WTC11 (cell line): Measurements from ENCODE around the gene TMEM184A. TPM values are rescaled to one million over a fixed set of nuclear protein-coding genes. Genes with fewer than 3 reads are reported as not detected.
A peak's percentile ranks its signal among the peaks of the same experiment; 100 is the strongest.

Source experiments
- ATAC-seq: fragments of 200-7000 bp; cut with Tn5 transposase; 2 replicates; pipeline ENCODE4 v1.10.0; 2021; ENCODE audit warnings: mild to moderate bottlenecking, moderate library complexity
- CTCF ChIA-PET: fragments of 300-600 bp; sonication (Branson Sonifier 250); formaldehyde crosslinking; loops from one replicate; lab custom pipeline; 2021; ENCODE audit warnings: antibody characterized with exemption; lab: Charles Lee
- POLR2A ChIA-PET: fragments of 350-600 bp; sonication (Branson Sonifier 250); formaldehyde crosslinking; loops from one replicate; lab custom pipeline; 2021; ENCODE audit warnings: antibody characterized with exemption; lab: Charles Lee
- DNase-seq: peaks from one replicate; pipeline ENCODE4 v3.0.0; 2021; ENCODE audit warnings: low spot score
- H3K27ac Mint-ChIP-seq: 2 replicates; pipeline ENCODE4 v1.8.0; 2021; ENCODE audit warnings: mixed read lengths
- H3K27me3 Mint-ChIP-seq: 2 replicates; pipeline ENCODE4 v1.8.0; 2021; ENCODE audit warnings: low read depth, mild to moderate bottlenecking, moderate library complexity, mixed read lengths
- H3K36me3 Mint-ChIP-seq: 2 replicates; pipeline ENCODE4 v1.8.0; 2021; ENCODE audit warnings: mixed read lengths
- H3K4me1 Mint-ChIP-seq: 2 replicates; pipeline ENCODE4 v1.8.0; 2022; ENCODE audit warnings: mixed read lengths
- H3K4me3 Mint-ChIP-seq: 2 replicates; pipeline ENCODE4 v1.8.0; 2021; ENCODE audit warnings: mild to moderate bottlenecking, moderate library complexity, mixed read lengths
- H3K9me3 Mint-ChIP-seq: 2 replicates; pipeline ENCODE4 v1.8.0; 2021; ENCODE audit warnings: mixed read lengths
- CREM ChIP-seq: sonication (generic); formaldehyde crosslinking; IDR thresholded peaks from 2 replicates; pipeline ENCODE4 v1.8.1; 2022; ENCODE audit warnings: mild to moderate bottlenecking, missing genetic modification reagents, moderate library complexity
- FOXP1 ChIP-seq: sonication (generic); formaldehyde crosslinking; IDR thresholded peaks from 2 replicates; pipeline ENCODE4 v1.8.0; 2022; ENCODE audit warnings: missing genetic modification reagents, mild to moderate bottlenecking, moderate library complexity, borderline replicate concordance
- GTF2I ChIP-seq: fragments of 250-450 bp; sonication (Bioruptor Pico); conservative IDR thresholded peaks from 2 replicates; pipeline ENCODE4 v1.4.0; 2021; ENCODE audit warnings: mild to moderate bottlenecking
- HMGA2 ChIP-seq: fragments of 250-450 bp; sonication (Bioruptor Pico); IDR thresholded peaks from 2 replicates; pipeline ENCODE4 v1.4.0; 2021; ENCODE audit warnings: mild to moderate bottlenecking, moderate library complexity
- JUN ChIP-seq: sonication (generic); formaldehyde crosslinking; IDR thresholded peaks from 2 replicates; pipeline ENCODE4 v1.8.0; 2023; ENCODE audit warnings: mild to moderate bottlenecking, missing genetic modification reagents
- MXD4 ChIP-seq: fragments of 250-450 bp; sonication (Bioruptor Pico); IDR thresholded peaks from 2 replicates; pipeline ENCODE4 v1.8.0; 2021; ENCODE audit warnings: mild to moderate bottlenecking, moderate library complexity, borderline replicate concordance
- NFATC4 ChIP-seq: fragments of 250-450 bp; sonication (Bioruptor Pico); IDR thresholded peaks from 2 replicates; pipeline ENCODE4 v1.9.0; 2021; ENCODE audit warnings: mild to moderate bottlenecking
- NFE2L1 ChIP-seq: sonication (generic); formaldehyde crosslinking; IDR thresholded peaks from 2 replicates; pipeline ENCODE4 v1.8.1; 2023; ENCODE audit warnings: missing genetic modification reagents
- NFYB ChIP-seq: sonication (generic); formaldehyde crosslinking; conservative IDR thresholded peaks from 2 replicates; pipeline ENCODE4 v1.8.0; 2022; ENCODE audit warnings: low read depth, missing genetic modification reagents
- NR1H2 ChIP-seq: sonication (generic); formaldehyde crosslinking; IDR thresholded peaks from 2 replicates; pipeline ENCODE4 v1.9.0; 2021; ENCODE audit warnings: mild to moderate bottlenecking, moderate library complexity, missing genetic modification reagents
- SMAD4 ChIP-seq: sonication (generic); formaldehyde crosslinking; IDR thresholded peaks from 2 replicates; pipeline ENCODE4 v1.8.0; 2022; ENCODE audit warnings: mild to moderate bottlenecking, missing genetic modification reagents
- TEAD4 ChIP-seq: sonication (generic); formaldehyde crosslinking; IDR thresholded peaks from 2 replicates; pipeline ENCODE4 v1.8.0; 2022; ENCODE audit warnings: mild to moderate bottlenecking, missing genetic modification reagents
- ZBTB21 ChIP-seq: sonication (generic); formaldehyde crosslinking; IDR thresholded peaks from 2 replicates; pipeline ENCODE4 v1.8.1; 2023; ENCODE audit warnings: mild to moderate bottlenecking, missing genetic modification reagents, borderline replicate concordance
- ZNF121 ChIP-seq: sonication (generic); formaldehyde crosslinking; IDR thresholded peaks from 2 replicates; pipeline ENCODE4 v1.8.0; 2023; ENCODE audit warnings: missing genetic modification reagents
- ZNF232 ChIP-seq: sonication (generic); formaldehyde crosslinking; IDR thresholded peaks from 2 replicates; pipeline ENCODE4 v1.8.0; 2022; ENCODE audit warnings: mild to moderate bottlenecking, missing genetic modification reagents
- ZNF416 ChIP-seq: fragments of 250-450 bp; sonication (Bioruptor Pico); IDR thresholded peaks from 2 replicates; pipeline ENCODE4 v1.9.0; 2021; ENCODE audit warnings: mild to moderate bottlenecking, inconsistent platforms
- total RNA-seq: library from RNA; stranded (reverse); gene quantifications from 3 replicates; pipeline ENCODE4 v1.2.3, GENCODE V29; 2021
- TF ChIP-seq, protein P1 (sequence below): sonication (generic); formaldehyde crosslinking; conservative IDR thresholded peaks from 2 replicates; pipeline ENCODE4 v1.8.1; 2022; ENCODE audit warnings: mild to moderate bottlenecking, missing genetic modification reagents
- TF ChIP-seq, protein P2 (sequence below): sonication (generic); formaldehyde crosslinking; IDR thresholded peaks from 2 replicates; pipeline ENCODE4 v1.8.0; 2022; ENCODE audit warnings: mild to moderate bottlenecking, missing genetic modification reagents
- TF ChIP-seq, protein P3 (sequence below): sonication (generic); formaldehyde crosslinking; IDR thresholded peaks from 2 replicates; pipeline ENCODE4 v1.8.1; 2023; ENCODE audit warnings: mild to moderate bottlenecking, moderate library complexity, missing genetic modification reagents
- TF ChIP-seq, protein P4 (sequence below): fragments of 250-450 bp; sonication (Bioruptor Pico); IDR thresholded peaks from 2 replicates; pipeline ENCODE4 v1.9.0; 2021; ENCODE audit warnings: mild to moderate bottlenecking
- TF ChIP-seq, protein P5 (sequence below): sonication (generic); formaldehyde crosslinking; IDR thresholded peaks from 2 replicates; pipeline ENCODE4 v1.8.1; 2023; ENCODE audit warnings: mild to moderate bottlenecking, missing genetic modification reagents
- TF ChIP-seq, protein P6 (sequence below): sonication (generic); formaldehyde crosslinking; IDR thresholded peaks from 2 replicates; pipeline ENCODE4 v1.8.0; 2022; ENCODE audit warnings: missing genetic modification reagents
- TF ChIP-seq, protein P7 (sequence below): fragments of 250-450 bp; sonication (Bioruptor Pico); IDR thresholded peaks from 2 replicates; pipeline ENCODE4 v1.9.0; 2021; ENCODE audit warnings: mild to moderate bottlenecking

TMEM184A gene
- total RNA-seq, 1 experiment from 2014 or later, result 1.4 TPM

DNA sequence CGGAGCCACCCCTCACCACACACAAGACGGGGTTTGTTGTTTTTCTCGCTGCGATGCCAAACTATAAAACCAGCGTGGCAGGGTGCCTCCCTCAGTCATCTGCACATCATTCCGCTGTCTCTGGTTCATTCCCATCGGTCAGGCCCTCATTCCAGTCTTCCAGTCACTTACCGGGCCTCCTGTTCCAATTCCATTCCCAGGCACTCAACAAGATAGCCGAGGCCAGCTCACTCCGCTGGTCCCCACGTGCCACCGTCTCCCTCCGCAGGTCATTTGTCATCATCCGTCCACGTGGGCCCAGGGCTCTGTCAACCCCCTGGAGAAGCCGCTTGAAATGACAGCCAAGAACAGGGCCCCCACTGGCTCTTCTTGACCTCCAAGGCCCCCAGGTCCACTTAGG lies 6.1 kb upstream of the TMEM184A start:
- DNase-seq (no peak), ATAC-seq (no peak)
- Mint-ChIP-seq H3K4me1 (peaks cover 4% of the 10 kb centered on the region), H3K27ac (peak overlapping the region; percentile 88), H3K27me3 (no peaks in the 10 kb centered on the region), H3K4me3 (no peak overlapping the region), H3K36me3 (peaks cover 4% of the 10 kb centered on the region; the same call in 1 of the 2 replicates), H3K9me3 (no peaks in the 10 kb centered on the region)
- CTCF ChIA-PET, result no interaction called here
- POLR2A ChIA-PET, result no interaction called here
- no peak for TF ChIP-seq ZNF416 (CRISPR knock-in tag)
- no peak for TF ChIP-seq MXD4 (CRISPR knock-in tag)
- no peak for TF ChIP-seq ZNF232 (CRISPR knock-in tag)
- no peak for TF ChIP-seq ZBTB21 (CRISPR knock-in tag)
- TF ChIP-seq, protein P1, sequence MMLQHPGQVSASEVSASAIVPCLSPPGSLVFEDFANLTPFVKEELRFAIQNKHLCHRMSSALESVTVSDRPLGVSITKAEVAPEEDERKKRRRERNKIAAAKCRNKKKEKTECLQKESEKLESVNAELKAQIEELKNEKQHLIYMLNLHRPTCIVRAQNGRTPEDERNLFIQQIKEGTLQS, result no peak
- TF ChIP-seq JUN, result no peak
- TF ChIP-seq ZNF121 (CRISPR knock-in tag), result no peak

DNA sequence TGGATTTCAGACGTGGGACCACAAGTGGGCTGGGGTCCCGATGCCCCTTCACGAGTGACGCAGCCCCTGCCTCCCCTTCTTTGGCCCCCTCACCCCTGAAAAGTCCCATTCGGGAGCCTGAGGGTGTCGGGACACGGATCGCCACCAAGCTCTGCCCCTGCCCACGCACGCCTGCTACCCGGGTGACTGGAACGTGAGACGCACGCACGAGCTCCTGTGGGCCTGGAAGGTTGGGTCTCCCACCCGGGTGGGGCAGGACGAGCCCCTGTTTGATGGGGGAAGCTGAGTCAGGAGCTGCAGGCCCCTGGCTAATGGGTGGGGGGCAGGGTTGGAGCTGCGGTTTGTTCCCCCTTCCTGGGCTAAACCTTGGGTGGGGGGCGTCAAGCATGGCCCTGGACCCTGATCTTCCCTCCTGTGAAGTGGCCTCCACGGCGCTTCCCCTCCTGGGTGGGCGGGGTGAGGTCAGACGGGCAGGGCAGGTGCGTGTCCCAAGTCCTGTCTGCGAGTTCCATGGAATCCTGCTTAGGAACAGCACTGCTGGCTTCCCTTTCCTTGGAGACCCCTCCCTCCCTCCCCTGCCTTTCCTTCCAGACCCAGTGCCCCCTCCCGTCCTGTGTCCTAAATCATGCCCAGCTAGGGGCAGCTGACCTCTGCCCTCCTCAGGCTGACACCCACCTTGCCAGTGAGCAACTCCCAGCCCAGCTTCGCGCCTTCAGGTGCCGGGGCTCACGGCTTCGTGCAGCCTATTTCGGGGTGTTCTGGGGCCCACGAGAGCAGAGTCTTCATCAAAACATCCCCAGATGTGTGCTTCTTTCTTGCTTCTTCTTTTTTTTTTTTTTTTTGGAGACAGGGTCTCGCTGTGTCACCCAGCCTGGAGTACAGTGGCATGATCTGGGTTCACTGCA lies 5.3 kb upstream of the TMEM184A start:
- ChIA-PET CTCF (no interaction called here), POLR2A (interaction anchor here (0.7 kb wide), 1 partner anchor 14 kb away, joined by 5 read pairs; no protein-coding TSS in a partner anchor)
- Mint-ChIP-seq H3K4me3 (no peak overlapping the region), H3K27me3 (no peaks in the 10 kb centered on the region), H3K27ac (0 out of 2 replicates have a peak overlapping the region, but pooled peaks have one; percentile 41), H3K9me3 (no peaks in the 10 kb centered on the region), H3K4me1 (no peaks in the 10 kb centered on the region), H3K36me3 (no peaks in the 10 kb centered on the region)
- no peak for TF ChIP-seq HMGA2 (CRISPR knock-in tag)
- TF ChIP-seq FOXP1 (CRISPR knock-in tag), result no peak
- no peak for TF ChIP-seq SMAD4
- no peak for TF ChIP-seq NR1H2 (CRISPR knock-in tag)
- no peak for TF ChIP-seq GTF2I (CRISPR knock-in tag)
- no peak for TF ChIP-seq NFE2L1 (CRISPR knock-in tag)
- TF ChIP-seq, protein P2, sequence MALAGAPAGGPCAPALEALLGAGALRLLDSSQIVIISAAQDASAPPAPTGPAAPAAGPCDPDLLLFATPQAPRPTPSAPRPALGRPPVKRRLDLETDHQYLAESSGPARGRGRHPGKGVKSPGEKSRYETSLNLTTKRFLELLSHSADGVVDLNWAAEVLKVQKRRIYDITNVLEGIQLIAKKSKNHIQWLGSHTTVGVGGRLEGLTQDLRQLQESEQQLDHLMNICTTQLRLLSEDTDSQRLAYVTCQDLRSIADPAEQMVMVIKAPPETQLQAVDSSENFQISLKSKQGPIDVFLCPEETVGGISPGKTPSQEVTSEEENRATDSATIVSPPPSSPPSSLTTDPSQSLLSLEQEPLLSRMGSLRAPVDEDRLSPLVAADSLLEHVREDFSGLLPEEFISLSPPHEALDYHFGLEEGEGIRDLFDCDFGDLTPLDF (CRISPR knock-in tag), result no peak
- TF ChIP-seq, protein P3, sequence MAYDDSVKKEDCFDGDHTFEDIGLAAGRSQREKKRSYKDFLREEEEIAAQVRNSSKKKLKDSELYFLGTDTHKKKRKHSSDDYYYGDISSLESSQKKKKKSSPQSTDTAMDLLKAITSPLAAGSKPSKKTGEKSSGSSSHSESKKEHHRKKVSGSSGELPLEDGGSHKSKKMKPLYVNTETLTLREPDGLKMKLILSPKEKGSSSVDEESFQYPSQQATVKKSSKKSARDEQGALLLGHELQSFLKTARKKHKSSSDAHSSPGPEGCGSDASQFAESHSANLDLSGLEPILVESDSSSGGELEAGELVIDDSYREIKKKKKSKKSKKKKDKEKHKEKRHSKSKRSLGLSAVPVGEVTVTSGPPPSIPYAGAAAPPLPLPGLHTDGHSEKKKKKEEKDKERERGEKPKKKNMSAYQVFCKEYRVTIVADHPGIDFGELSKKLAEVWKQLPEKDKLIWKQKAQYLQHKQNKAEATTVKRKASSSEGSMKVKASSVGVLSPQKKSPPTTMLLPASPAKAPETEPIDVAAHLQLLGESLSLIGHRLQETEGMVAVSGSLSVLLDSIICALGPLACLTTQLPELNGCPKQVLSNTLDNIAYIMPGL (CRISPR knock-in tag), result no peak
- TF ChIP-seq, protein P4, sequence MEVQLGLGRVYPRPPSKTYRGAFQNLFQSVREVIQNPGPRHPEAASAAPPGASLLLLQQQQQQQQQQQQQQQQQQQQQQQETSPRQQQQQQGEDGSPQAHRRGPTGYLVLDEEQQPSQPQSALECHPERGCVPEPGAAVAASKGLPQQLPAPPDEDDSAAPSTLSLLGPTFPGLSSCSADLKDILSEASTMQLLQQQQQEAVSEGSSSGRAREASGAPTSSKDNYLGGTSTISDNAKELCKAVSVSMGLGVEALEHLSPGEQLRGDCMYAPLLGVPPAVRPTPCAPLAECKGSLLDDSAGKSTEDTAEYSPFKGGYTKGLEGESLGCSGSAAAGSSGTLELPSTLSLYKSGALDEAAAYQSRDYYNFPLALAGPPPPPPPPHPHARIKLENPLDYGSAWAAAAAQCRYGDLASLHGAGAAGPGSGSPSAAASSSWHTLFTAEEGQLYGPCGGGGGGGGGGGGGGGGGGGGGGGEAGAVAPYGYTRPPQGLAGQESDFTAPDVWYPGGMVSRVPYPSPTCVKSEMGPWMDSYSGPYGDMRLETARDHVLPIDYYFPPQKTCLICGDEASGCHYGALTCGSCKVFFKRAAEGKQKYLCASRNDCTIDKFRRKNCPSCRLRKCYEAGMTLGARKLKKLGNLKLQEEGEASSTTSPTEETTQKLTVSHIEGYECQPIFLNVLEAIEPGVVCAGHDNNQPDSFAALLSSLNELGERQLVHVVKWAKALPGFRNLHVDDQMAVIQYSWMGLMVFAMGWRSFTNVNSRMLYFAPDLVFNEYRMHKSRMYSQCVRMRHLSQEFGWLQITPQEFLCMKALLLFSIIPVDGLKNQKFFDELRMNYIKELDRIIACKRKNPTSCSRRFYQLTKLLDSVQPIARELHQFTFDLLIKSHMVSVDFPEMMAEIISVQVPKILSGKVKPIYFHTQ (CRISPR knock-in tag), result no peak
- TF ChIP-seq ZBTB21 (CRISPR knock-in tag), result no peak
- no peak for TF ChIP-seq NFATC4 (CRISPR knock-in tag)
- TF ChIP-seq, protein P5, sequence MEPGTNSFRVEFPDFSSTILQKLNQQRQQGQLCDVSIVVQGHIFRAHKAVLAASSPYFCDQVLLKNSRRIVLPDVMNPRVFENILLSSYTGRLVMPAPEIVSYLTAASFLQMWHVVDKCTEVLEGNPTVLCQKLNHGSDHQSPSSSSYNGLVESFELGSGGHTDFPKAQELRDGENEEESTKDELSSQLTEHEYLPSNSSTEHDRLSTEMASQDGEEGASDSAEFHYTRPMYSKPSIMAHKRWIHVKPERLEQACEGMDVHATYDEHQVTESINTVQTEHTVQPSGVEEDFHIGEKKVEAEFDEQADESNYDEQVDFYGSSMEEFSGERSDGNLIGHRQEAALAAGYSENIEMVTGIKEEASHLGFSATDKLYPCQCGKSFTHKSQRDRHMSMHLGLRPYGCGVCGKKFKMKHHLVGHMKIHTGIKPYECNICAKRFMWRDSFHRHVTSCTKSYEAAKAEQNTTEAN (CRISPR knock-in tag), result no peak
- TF ChIP-seq ZNF121 (CRISPR knock-in tag), result no peak
- TF ChIP-seq CREM (CRISPR knock-in tag), result no peak
- TF ChIP-seq, protein P6, sequence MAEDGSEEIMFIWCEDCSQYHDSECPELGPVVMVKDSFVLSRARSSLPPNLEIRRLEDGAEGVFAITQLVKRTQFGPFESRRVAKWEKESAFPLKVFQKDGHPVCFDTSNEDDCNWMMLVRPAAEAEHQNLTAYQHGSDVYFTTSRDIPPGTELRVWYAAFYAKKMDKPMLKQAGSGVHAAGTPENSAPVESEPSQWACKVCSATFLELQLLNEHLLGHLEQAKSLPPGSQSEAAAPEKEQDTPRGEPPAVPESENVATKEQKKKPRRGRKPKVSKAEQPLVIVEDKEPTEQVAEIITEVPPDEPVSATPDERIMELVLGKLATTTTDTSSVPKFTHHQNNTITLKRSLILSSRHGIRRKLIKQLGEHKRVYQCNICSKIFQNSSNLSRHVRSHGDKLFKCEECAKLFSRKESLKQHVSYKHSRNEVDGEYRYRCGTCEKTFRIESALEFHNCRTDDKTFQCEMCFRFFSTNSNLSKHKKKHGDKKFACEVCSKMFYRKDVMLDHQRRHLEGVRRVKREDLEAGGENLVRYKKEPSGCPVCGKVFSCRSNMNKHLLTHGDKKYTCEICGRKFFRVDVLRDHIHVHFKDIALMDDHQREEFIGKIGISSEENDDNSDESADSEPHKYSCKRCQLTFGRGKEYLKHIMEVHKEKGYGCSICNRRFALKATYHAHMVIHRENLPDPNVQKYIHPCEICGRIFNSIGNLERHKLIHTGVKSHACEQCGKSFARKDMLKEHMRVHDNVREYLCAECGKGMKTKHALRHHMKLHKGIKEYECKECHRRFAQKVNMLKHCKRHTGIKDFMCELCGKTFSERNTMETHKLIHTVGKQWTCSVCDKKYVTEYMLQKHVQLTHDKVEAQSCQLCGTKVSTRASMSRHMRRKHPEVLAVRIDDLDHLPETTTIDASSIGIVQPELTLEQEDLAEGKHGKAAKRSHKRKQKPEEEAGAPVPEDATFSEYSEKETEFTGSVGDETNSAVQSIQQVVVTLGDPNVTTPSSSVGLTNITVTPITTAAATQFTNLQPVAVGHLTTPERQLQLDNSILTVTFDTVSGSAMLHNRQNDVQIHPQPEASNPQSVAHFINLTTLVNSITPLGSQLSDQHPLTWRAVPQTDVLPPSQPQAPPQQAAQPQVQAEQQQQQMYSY (CRISPR knock-in tag), result no peak
- TF ChIP-seq TEAD4, result no peak
- TF ChIP-seq, protein P7, sequence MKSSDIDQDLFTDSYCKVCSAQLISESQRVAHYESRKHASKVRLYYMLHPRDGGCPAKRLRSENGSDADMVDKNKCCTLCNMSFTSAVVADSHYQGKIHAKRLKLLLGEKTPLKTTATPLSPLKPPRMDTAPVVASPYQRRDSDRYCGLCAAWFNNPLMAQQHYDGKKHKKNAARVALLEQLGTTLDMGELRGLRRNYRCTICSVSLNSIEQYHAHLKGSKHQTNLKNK (CRISPR knock-in tag), result no peak
- no peak for TF ChIP-seq NFYB (CRISPR knock-in tag)
- DNase-seq, result no peak
- ATAC-seq, result no peak
